Measurements from ENCODE around the gene PDE6C. TPM values are rescaled to one million over a fixed set of nuclear protein-coding genes. Genes with fewer than 3 reads are reported as not detected.

Gene PDE6C
- total and polyA plus RNA-seq, 2 of the 8 experiments (the other 6 are each of a cell fraction or from before 2014, with no cell fraction given) = not detected

DNA sequence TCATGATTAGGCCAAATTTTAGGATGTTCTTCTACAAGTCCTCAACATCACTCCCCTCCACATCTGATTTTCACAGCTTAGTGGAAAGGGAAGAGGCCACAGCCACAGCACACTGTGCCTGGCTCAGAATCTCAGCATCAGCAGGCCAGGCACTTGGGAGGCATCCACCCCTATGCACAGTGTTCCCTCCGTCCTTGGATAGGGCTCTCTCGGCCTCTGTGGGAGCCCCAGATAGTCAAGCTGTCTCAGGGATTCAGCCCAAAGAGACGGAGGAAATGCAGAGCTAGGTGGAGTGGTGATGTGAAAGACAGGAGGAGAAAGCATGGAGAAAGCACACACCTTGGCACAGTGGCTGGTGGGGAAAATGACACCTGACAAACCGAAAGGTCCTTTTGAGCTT, 12.6 kb upstream of the PDE6C start (continued):
- TF ChIP-seq, protein P1, sequence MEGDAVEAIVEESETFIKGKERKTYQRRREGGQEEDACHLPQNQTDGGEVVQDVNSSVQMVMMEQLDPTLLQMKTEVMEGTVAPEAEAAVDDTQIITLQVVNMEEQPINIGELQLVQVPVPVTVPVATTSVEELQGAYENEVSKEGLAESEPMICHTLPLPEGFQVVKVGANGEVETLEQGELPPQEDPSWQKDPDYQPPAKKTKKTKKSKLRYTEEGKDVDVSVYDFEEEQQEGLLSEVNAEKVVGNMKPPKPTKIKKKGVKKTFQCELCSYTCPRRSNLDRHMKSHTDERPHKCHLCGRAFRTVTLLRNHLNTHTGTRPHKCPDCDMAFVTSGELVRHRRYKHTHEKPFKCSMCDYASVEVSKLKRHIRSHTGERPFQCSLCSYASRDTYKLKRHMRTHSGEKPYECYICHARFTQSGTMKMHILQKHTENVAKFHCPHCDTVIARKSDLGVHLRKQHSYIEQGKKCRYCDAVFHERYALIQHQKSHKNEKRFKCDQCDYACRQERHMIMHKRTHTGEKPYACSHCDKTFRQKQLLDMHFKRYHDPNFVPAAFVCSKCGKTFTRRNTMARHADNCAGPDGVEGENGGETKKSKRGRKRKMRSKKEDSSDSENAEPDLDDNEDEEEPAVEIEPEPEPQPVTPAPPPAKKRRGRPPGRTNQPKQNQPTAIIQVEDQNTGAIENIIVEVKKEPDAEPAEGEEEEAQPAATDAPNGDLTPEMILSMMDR (IDR thresholded peaks at IDR 0.05; ENCODE audit: control extremely low read depth in 1 of 3, insufficient read depth in 1 of 3, low read depth in 1 of 3, low read length in 3 of 3) = no peak
- TF ChIP-seq NANOG (IDR thresholded peaks at IDR 0.05; ENCODE audit: insufficient read depth, low read depth, low read length, poor library complexity, severe bottlenecking) (no peak), CTBP2 (IDR thresholded peaks at IDR 0.05; ENCODE audit: borderline replicate concordance, insufficient read depth, insufficient read length, low read length) (no peak), MAFK (IDR thresholded peaks at IDR 0.05; ENCODE audit: low read depth, low read length) (no peak), TAF7 (optimal IDR thresholded peaks at IDR 0.05; ENCODE audit: borderline replicate concordance, low read depth, low read length) (no peak), CEBPB (IDR thresholded peaks at IDR 0.05; ENCODE audit: low read depth, low read length) (no peak), BCL11A (IDR thresholded peaks at IDR 0.05; ENCODE audit: low read depth in 2 of 2, low read length in 2 of 2) (no peak)
- TF ChIP-seq, protein P2, sequence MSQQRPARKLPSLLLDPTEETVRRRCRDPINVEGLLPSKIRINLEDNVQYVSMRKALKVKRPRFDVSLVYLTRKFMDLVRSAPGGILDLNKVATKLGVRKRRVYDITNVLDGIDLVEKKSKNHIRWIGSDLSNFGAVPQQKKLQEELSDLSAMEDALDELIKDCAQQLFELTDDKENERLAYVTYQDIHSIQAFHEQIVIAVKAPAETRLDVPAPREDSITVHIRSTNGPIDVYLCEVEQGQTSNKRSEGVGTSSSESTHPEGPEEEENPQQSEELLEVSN (IDR thresholded peaks at IDR 0.05) = no peak

Measured in H1 (cell line).